ENCODE results near the gene MID1IP1. TPM values are rescaled to one million over a fixed set of nuclear protein-coding genes. Genes with fewer than 3 reads are reported as not detected.

Gene MID1IP1
- total RNA-seq, 2 donors from 2014 or later, result 73.2 to 125 TPM

DNA sequence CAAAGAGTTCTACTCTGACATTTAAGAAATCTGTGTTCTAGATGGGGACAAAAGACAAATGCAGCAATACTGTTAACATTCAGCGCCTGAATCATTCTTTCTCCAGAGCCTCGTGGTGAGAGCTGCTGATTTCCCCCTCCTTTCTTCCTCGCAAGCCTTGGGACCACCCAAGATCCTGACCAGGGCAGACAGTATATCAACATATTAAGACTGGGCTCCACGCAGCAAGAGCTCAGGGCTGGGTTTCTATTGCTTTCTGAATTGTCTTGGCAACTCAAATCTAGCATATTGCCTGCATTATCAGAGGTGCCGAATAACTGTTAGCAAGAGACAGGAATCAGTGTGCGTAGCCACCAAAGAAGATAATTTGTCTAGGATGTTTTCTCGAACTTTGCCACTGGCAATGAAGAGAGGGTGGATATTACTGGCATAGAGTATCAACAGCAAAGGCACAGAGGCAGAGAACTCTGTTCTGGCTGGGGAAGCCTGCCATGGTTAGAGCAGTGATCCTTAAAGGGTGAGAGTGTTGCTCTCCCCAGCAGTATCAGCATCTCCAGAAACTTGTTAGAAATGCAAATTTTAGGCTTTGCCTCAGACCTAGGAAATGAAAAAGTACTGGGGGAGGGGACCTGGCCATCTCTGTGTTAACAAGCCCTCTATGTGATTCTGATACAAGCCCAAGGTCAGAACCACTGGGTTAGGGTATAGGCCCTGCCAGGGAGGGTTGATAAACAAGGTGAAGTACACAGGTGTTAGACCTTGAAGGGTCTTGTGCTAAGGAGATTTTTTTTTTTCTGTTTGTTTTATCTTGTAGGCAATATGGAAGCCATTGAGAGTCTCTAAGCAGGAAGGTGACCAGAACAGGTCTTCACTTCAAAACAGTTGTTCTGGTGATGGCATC, 46.2 kb upstream of the MID1IP1 start:
- Mint-ChIP-seq H3K27me3 (ENCODE audit: insufficient read depth) (no peaks in the 10 kb centered on the region), H3K4me1 (peaks cover 27% of the 10 kb centered on the region), H3K4me3 (no peak overlapping the region), H3K27ac (no peak overlapping the region), H3K36me3 (ENCODE audit: low read depth) (no peaks in the 10 kb centered on the region), H3K9me3 (peaks cover 35% of the 10 kb centered on the region)
- H3K9ac ChIP-seq (ENCODE audit: extremely low read depth, low read length, poor library complexity, severe bottlenecking), result peak overlapping the region; percentile 15
- WGBS, 2 experiments (ENCODE audit: insufficient coverage in 1 of 2, insufficient read length in 1 of 2), result 72% methylated on average over 7 of the region's 7 CpGs; no CpG with 5 or more reads in 1 of the 2 experiments
- no peak for DNase-seq
- no peaks in the 10 kb centered on the region for H3K36me3 ChIP-seq (ENCODE audit: control insufficient read depth, insufficient read depth, low read length)
- TF ChIP-seq, protein P1, sequence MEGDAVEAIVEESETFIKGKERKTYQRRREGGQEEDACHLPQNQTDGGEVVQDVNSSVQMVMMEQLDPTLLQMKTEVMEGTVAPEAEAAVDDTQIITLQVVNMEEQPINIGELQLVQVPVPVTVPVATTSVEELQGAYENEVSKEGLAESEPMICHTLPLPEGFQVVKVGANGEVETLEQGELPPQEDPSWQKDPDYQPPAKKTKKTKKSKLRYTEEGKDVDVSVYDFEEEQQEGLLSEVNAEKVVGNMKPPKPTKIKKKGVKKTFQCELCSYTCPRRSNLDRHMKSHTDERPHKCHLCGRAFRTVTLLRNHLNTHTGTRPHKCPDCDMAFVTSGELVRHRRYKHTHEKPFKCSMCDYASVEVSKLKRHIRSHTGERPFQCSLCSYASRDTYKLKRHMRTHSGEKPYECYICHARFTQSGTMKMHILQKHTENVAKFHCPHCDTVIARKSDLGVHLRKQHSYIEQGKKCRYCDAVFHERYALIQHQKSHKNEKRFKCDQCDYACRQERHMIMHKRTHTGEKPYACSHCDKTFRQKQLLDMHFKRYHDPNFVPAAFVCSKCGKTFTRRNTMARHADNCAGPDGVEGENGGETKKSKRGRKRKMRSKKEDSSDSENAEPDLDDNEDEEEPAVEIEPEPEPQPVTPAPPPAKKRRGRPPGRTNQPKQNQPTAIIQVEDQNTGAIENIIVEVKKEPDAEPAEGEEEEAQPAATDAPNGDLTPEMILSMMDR (conservative IDR thresholded peaks at IDR 0.05), result no peak
- H3K27me3 ChIP-seq (ENCODE audit: control insufficient read depth, insufficient read depth, low read length, poor library complexity, severe bottlenecking), result no peaks in the 10 kb centered on the region
- peaks cover 3% of the 10 kb centered on the region for H3K4me1 ChIP-seq (ENCODE audit: control insufficient read depth, insufficient read depth, low read length)
- H3K9me3 ChIP-seq (ENCODE audit: control insufficient read depth, low read length), result no peaks in the 10 kb centered on the region
- H3K4me3 ChIP-seq (ENCODE audit: low read length), result no peak overlapping the region
- no peak overlapping the region for H3K27ac ChIP-seq (ENCODE audit: low read depth, low read length)

- DNase-seq, result no peak
- H3K9me3 ChIP-seq (ENCODE audit: control insufficient read depth, low read length), result no peaks in the 10 kb centered on the region
- H3K4me3 Mint-ChIP-seq, result no peak overlapping the region
- peaks cover 34% of the 10 kb centered on the region for H3K9me3 Mint-ChIP-seq
- H3K9ac ChIP-seq (ENCODE audit: extremely low read depth, low read length, poor library complexity, severe bottlenecking), result no peak overlapping the region
- no peaks in the 10 kb centered on the region for H3K36me3 ChIP-seq (ENCODE audit: control insufficient read depth, insufficient read depth, low read length)
- 100% methylated on average over 1 of the region's 1 CpG; no CpG with 5 or more reads in 1 of the 2 experiments for WGBS, 2 experiments (ENCODE audit: insufficient coverage in 1 of 2, insufficient read length in 1 of 2)
- TF ChIP-seq, protein P1 (conservative IDR thresholded peaks at IDR 0.05), result no peak
- no peak overlapping the region for H3K4me3 ChIP-seq (ENCODE audit: low read length)
- H3K36me3 Mint-ChIP-seq (ENCODE audit: low read depth), result no peaks in the 10 kb centered on the region
- H3K27me3 Mint-ChIP-seq (ENCODE audit: insufficient read depth), result peaks cover 2% of the 10 kb centered on the region
- no peak overlapping the region for H3K27ac Mint-ChIP-seq
- no peaks in the 10 kb centered on the region for H3K27me3 ChIP-seq (ENCODE audit: control insufficient read depth, insufficient read depth, low read length, poor library complexity, severe bottlenecking)
- peaks cover 2% of the 10 kb centered on the region for H3K4me1 Mint-ChIP-seq
- H3K27ac ChIP-seq (ENCODE audit: low read depth, low read length), result no peak overlapping the region
- no peaks in the 10 kb centered on the region for H3K4me1 ChIP-seq (ENCODE audit: control insufficient read depth, insufficient read depth, low read length)
Measured at GRCh38 chrX:38760883-38761282, 40.4 kb upstream of the MID1IP1 start.

DNA sequence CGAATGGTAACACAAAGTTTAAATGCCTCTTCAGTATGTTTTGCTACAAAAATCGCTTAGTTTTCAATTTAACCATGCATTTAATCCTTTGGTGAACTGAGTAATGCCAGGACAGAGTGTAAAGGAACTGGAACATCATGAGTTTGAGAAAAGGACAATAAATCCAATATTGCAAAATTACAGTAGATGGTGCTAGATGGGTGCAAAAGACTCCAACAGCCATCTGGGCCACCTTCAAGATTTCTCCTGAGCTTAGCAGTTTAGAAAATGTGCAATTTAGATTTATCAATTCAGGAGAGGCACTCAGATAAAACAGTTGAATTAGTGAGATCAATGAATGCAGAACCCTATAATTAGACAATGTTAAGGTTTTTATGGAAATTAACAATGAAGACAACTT, 33.2 kb upstream of the MID1IP1 start:
- peaks cover 34% of the 10 kb centered on the region for H3K9me3 Mint-ChIP-seq
- no peaks in the 10 kb centered on the region for H3K27me3 Mint-ChIP-seq (ENCODE audit: insufficient read depth)
- H3K27me3 ChIP-seq (ENCODE audit: control insufficient read depth, insufficient read depth, low read length, poor library complexity, severe bottlenecking), result no peaks in the 10 kb centered on the region
- H3K4me1 ChIP-seq (ENCODE audit: control insufficient read depth, insufficient read depth, low read length), result no peaks in the 10 kb centered on the region
- H3K4me3 Mint-ChIP-seq, result no peak overlapping the region
- no peaks in the 10 kb centered on the region for H3K9me3 ChIP-seq (ENCODE audit: control insufficient read depth, low read length)
- H3K27ac ChIP-seq (ENCODE audit: low read depth, low read length), result no peak overlapping the region
- no peak overlapping the region for H3K27ac Mint-ChIP-seq
- 71 to 91% methylated on average over 1 to 2 of the region's 2 CpGs for WGBS, 2 experiments (ENCODE audit: insufficient coverage in 1 of 2, insufficient read length in 1 of 2)
- no peak overlapping the region for H3K4me3 ChIP-seq (ENCODE audit: low read length)
- H3K36me3 ChIP-seq (ENCODE audit: control insufficient read depth, insufficient read depth, low read length), result no peaks in the 10 kb centered on the region
- no peaks in the 10 kb centered on the region for H3K4me1 Mint-ChIP-seq
- no peak for DNase-seq
- TF ChIP-seq, protein P1 (conservative IDR thresholded peaks at IDR 0.05), result no peak
- H3K9ac ChIP-seq (ENCODE audit: extremely low read depth, low read length, poor library complexity, severe bottlenecking), result no peak overlapping the region
- H3K36me3 Mint-ChIP-seq (ENCODE audit: low read depth), result no peaks in the 10 kb centered on the region

Data from endodermal cell (in vitro differentiated cells).